HFF-Myc (cell line): ENCODE results near the gene KIF27.
"Not testable (repeated sequence)": the region's sequence is repeated elsewhere in the genome, so short reads cannot be mapped to it uniquely, and the experiment has no call there.

Experiments used
- DNase-seq: peaks from one replicate; pipeline ENCODE4 v3.0.0-alpha.2; 2011; ENCODE audit warnings: low read depth; ENCODE audit errors: extremely low read depth
- H3K4me3 ChIP-seq: replicated peaks from 2 replicates; pipeline ENCODE4 v1.5.1; 2011; ENCODE audit warnings: low read depth, mild to moderate bottlenecking, control low read depth, low read length
- TF ChIP-seq, protein P1 (sequence below): IDR thresholded peaks from 2 replicates; pipeline ENCODE4 v1.5.1; 2012; ENCODE audit warnings: mild to moderate bottlenecking, low read depth, low read length, control low read depth; ENCODE audit errors: missing control alignments

KIF27 gene

DNA sequence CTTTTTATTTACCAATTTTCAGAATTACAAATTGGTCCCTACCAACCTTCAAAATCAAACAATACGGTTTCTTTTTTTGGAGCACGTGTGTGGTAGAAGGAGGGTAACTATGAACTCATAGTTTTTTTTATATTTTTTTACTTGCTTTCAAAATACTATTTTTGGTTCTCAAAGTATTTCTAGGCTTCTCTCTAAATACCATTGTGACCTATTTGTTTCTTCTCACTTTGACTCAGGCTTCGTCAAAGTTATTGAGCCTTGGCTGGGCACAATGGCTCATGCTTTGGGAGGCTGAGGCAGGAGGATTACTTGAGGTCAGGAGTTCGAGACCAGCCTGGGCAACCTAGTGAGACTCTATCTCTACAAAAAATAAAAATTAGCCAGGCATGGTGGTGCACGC is 11.6 kb upstream of the KIF27 start:
- DNase-seq = no peak
- TF ChIP-seq, protein P1, sequence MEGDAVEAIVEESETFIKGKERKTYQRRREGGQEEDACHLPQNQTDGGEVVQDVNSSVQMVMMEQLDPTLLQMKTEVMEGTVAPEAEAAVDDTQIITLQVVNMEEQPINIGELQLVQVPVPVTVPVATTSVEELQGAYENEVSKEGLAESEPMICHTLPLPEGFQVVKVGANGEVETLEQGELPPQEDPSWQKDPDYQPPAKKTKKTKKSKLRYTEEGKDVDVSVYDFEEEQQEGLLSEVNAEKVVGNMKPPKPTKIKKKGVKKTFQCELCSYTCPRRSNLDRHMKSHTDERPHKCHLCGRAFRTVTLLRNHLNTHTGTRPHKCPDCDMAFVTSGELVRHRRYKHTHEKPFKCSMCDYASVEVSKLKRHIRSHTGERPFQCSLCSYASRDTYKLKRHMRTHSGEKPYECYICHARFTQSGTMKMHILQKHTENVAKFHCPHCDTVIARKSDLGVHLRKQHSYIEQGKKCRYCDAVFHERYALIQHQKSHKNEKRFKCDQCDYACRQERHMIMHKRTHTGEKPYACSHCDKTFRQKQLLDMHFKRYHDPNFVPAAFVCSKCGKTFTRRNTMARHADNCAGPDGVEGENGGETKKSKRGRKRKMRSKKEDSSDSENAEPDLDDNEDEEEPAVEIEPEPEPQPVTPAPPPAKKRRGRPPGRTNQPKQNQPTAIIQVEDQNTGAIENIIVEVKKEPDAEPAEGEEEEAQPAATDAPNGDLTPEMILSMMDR = no peak
- H3K4me3 ChIP-seq = no peak overlapping the region

DNA sequence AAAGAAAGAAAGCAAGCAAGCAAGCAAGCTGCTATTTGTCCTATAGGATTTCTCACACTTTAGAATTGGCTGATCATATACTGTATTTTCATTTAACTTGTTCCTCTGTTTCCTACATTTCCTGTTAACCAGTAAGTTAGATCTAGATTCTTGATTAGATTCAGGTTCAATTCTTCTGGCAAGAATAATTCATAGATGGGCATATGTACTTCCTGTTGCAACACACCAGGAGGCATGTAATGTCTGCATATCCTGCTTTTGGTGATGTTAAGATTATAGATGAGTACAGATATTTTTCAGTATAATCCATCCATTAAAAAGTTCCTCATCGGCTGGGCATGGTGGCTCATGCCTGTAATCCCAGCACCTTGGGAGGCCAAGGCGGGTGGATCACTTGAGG is 10.8 kb upstream of the KIF27 start:
- TF ChIP-seq, protein P1 = no peak
- H3K4me3 ChIP-seq = no peak overlapping the region
- no peak for DNase-seq

DNA sequence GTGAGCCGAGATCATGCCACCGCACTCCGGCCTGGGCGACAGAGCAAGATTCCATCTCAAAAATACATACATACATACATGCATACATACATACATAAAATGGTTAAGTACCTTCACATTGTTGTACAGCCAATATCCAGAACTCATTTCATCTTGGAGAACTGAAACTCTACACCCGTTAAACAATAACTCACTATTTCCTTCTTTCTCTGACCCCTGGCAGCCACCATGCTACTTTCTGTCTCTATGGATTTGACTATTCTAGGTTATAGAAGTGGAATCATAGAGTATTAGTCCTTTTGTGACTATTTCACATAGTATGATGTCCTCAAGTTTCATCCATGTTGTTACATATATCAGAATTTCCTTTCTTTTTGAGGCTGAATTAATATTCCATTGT is 9.6 kb upstream of the KIF27 start:
- no peak overlapping the region for H3K4me3 ChIP-seq
- TF ChIP-seq, protein P1 = no peak
- no peak for DNase-seq

DNA sequence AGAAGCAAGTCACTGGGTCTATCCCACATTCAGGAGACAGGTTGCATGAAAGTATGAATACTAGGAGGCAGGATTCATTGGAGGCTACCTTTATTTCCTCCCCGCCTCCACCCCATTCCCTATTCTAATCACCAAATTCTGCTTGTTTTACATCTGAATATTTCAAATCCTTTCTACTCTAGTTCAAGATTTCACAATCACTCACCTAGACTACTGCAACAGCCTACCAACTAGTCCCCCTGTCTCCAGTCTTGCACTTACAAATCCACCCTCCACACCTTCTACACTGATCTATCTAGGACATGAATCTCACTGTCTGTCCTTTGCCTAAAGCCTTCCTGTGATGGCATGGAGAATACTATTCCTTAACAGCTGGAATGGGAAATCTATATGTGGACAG is 6.4 kb upstream of the KIF27 start:
- DNase-seq = no peak
- H3K4me3 ChIP-seq = no peak overlapping the region
- TF ChIP-seq, protein P1 = no peak

DNA sequence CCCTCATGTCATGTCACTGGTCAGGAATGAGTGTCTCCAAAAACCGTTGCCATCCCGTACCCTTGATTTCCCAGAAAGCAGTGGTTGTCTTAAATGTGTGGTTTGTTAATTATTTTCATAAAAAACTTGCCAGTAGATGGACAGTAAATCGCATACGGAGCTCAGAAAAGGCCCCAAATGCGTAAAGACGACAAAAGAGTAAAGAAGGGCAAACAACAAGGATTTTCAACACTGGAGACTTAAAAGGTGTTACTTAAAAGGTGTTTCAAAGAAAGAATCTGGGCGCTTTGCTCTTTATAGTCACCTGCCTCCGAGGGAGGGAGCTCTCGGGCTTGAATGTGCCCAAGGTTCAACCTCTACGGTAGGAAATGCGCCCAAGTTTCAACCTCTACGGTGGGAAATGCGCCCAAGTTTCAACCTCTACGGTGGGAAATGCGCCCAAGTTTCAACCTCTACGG is 734 bp downstream of the KIF27 start:
- no peak for DNase-seq
- TF ChIP-seq, protein P1 = no peak
- peak overlapping the region; percentile 60 for H3K4me3 ChIP-seq

DNA sequence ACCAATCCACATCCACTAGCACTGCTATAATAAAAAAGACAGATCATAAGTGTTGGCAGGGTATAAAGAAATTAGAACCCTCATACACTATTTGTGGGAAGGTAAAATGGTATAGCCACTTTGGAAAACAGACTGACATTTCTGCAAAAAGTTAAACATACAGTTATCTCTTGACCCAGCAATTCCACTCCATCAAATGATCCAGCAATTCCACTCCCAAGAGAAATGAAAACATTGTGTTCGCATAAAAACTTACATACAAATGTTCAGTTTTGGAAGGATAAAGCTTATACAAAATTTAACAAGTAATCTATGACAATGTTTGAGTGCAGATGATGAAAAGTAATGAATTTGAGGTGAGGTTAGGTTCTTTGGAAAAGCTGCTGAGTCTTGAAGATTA is 2.1 kb downstream of the KIF27 start:
- no peak for DNase-seq
- TF ChIP-seq, protein P1 = no peak
- no peak overlapping the region for H3K4me3 ChIP-seq

DNA sequence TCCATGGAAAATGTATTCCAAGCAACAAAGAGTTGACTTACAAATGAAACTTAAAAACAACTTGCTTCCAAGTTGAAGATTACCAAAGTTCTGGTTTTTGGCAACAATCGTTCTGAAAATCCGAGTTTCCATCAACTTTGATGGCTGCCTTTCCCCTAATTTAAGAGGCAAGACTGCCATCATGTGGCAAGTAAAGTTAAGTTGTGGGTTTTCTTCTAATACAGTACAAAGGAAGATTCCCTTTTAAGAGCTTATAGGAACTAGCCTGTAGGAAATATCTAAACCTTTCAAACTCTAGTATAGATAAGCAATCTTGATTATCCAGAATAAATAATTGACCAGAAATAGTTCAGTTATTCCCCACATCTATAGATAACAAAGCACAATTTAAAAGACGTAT is 9.0 kb downstream of the KIF27 start:
- not testable (repeated sequence) for DNase-seq, H3K4me3 ChIP-seq
